NCI-H345 treated with DMSO at 0.1 percent for 48 hours (cell line): ENCODE measurements around the gene KIAA1671.

Experiments
- DNase-seq: peaks from one replicate; lab custom pipeline; 2025; ENCODE audit not compliant: unreplicated experiment; lab: John Stamatoyannopoulos, UW

KIAA1671 gene

DNA sequence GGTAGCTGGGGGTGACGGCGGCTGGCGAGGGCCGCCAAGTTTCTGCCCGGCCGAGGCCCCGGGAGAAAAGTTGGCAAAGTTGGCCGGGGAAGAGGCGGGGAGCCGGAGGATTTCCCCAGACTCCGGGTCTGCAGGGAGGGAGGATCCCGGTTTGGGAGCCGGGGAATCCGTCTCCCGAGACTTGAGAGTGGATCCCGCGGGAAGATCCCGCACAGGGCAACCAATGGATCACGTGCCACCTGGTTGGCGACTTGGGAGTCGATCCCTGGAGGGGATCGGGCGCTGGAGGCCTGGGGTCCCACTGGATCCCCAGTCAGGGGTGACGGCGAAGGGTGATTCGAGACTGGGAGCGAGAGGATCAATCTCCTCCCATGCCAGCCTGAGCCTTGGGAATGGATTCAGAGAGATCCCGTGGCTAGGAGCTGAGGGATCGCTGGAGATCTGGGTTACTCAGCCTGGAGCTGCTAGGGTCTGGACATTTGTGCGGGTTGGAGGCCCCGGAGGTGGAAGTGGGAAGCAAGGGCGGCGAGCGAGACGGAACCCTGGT is 394 bp downstream of the KIAA1671 start:
- DNase-seq: no peak

DNA sequence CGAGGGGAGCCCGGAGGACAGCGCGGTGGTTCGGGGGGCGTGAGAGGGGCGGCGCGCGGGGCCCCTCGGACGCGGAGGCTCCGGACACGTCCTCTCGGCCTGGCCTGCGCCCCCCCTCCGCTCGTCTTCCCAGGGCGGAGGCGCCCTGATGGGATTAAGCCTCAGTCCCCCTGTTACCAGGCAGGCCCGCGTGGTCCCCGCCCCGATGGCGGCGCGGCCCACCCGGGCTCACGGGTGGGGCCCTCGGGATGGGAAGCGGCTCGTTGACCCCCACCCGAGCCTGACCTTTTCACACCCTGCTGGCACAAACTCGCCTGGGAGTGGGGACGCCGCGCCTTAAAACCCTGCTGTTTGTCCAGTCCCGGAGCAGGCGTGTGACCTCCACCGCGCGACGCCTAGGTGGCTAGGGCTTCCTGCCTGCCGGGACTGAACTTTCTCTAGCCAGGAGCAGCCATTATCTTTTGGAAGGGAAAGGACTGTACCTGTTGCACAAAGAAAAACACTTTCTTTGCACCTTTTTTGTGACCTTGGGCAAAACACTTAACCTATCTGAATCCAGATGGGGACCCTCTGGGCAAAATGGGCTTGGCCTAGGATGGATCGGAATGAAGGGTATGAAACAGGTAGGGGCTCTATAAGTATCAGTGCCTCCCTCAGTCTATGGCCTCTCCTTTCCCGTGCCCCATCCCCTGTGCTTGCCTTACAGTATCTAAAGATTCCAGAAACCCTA is 1.0 kb downstream of the KIAA1671 start:
- DNase-seq: no peak

DNA sequence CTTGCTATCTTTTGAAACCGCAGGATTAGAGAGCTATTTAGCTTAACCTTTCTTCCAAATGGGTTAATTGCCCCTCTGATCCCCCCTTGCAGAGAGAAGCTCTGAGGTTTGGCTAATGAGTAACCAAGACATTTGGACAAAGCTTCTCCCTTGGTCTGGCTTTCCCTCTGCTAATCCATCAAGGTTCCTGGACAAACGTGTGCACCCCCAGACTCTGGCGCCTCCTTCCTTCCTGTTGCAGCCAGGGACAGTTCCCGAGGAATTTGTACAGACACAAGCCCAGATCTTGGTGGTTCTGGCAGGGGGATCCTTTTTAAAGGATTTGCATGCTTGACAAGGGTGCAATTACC is 1.6 kb downstream of the KIAA1671 start:
- no peak for DNase-seq

DNA sequence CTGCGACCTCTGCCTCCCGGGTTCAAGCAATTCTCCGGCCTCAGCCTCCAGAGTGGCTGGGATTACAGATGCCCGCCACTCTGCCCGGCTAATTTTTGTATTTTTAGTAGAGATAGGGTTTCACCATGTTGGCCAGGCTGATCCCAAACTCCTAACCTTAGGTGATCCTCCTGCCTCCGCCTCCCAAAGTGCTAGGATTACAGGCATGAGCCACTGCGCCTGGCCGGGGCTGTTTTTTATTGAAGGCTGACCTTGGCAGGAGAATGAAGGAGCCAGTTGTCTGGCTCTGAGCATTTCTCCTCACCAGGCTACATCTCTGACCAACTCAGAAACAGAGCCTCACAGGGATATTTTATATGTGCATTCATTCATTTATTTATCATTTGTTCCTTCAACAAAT is 2.3 kb downstream of the KIAA1671 start:
- no peak for DNase-seq

DNA sequence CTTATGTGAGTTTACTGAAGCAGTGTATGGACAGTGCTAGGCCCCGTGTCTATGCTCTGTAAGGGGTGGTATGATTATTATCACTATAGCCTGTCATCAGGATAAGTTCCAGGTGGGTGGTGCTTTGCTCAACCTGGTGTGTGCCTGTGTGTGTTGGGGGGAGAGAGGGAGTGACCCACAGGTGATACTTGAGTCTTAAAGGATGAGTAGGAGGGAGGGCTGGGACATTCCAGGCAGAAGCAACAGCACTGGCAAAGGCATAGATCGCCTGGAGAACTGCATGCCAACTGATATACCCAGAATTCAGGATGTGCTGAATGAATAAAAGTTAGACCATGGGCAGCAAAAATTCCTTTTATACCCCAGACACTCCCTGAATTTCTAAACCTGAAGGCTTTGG is 4.5 kb downstream of the KIAA1671 start:
- no peak for DNase-seq

DNA sequence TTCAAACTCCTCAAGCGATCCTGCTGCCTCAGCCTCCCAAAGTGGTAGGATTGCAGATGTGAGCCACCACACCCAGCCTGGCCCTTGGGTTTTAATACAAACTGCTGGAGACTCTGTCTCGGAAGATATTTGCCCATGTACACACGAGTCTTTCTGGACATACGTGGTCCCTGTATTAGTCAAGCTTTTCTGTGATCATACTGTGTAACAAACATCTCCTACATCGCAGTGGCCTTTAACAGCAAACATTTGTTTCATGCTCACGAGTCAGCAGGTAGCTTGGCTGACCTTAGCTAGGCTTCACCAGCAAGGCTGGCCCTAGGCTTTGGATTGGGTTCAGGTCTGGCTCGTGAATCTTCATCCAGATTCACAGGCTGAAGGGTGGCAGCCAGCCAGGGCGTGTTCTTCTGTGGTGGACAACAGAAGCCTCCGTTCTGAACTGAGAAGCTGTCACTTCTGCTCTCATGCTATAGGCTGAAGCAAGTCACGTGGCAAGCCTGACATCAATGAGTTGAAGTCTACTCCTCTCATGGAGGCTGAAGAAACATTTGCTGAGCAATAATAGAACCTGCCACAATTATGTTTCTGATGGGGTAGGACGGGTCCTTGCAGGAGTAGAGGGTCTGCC is 8.8 kb downstream of the KIAA1671 start:
- DNase-seq: no peak

DNA sequence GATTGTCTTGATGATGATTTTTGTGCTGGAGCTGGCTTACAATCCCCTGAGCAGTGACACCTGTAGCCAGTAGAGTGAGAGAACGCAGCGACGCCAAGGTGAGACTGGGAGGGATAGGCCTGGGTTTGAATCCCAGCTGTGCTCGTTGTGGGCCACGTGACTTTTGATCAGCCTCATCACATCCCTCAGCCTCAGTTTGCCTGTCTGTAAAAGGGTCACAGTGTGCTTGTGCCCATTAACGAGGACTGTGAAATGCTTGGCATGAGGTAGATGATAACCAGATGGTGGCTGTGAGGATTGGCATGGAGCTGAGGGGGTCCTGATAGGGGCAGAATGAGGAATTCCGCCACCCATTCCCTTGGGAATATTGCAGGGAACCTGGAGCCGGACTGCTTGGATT is 9.6 kb downstream of the KIAA1671 start:
- no peak for DNase-seq

DNA sequence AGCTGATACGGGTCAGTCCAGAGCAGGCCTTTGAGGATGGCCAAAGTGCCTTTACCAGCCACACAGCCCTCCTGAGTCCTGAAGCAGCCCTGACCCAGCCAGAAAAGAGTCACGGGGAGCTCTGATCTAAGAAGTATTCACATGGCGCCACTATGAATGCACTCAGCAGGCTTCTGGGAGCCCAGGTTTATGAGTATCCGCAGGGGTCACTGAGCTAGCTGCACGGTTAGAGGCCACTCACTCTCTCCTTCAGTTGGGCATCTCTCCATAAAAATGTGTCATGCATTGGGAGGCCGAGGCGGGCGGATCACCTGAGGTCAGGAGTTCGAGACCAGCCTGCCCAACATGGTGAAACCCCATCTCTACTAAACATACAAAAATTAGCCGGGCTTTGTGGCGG is 10.3 kb downstream of the KIAA1671 start:
- DNase-seq: no peak

DNA sequence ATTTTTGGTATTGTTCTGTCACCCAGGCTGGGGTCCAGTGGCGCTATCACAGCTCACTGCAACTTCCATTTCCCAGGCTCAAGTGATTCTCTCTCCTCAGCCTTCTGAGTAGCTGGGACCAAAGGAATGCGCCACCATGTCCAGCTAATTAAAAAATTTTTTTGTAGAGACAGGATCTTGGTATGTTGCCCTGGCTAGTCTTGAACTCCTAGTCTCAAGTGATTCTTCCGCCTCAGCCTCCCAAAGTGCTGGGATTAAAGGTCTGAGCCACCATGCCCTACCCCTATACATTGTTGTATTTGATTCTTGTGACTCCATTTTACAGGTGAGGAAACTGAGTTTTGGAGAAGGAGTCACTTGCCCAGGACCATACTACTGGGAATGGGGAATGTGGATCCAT is 11.9 kb downstream of the KIAA1671 start:
- no peak for DNase-seq

DNA sequence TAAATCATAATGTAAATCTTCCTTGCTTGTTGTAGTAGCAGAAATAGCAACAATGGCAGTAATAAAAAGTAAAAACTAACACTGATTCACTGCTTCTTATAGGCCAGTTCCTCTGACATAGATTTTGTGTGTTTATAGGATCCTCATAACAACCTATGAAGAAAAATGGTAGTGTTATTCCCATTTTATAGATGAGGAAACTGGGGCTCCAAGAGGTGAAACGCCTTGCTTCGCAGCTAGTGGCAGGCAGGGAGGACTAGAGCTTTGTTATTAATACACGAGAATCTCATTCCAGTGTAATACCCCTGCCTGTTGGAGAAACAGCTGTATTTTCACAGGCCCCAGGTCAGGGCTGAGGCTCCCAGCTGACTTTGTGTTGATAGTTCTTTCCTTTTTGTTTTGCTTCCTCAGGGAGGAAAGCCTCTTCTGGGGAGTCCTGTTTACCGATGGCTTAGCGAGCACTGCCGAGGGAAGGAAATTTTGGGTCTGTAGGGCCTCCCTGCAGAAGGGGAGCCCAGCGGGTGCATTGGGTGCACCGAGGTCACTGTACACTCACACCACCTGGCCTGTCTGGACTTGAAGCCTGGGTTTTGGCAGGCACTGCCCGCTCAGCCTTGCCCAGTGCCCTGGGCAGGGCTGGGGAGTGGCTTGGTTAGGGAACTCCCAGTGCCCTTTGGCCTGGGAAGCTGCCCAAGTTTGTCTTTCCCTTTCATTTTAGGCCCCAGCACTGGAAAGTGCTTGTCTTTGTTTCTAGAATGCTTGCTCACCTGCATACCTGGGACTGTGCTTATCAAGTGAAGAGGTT is 13.5 kb downstream of the KIAA1671 start:
- no peak for DNase-seq

DNA sequence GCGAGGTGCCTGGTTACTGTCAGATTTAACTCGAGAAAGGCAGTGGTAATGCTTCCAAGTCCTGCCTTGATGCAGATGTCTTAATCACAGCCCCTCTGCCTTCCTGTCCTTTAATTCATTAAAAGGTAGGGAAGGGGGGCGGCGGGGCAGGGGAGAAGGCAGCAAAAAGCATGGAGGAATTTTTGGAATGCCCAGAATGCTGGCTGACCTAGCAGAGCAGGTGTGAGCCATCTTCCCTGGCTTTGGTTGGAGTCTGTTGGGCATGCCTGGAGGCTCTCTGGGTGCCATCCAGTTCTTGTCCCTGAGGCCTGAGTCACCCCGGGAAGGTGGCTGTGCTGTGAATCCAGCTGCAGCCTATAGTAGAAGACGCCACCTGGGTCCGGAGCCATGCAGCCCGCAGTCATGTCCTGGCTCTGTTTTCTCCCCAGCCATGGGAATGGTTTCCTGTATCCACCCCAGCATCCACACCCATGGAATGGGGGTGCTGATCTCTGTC is 15.6 kb downstream of the KIAA1671 start:
- DNase-seq: no peak

DNA sequence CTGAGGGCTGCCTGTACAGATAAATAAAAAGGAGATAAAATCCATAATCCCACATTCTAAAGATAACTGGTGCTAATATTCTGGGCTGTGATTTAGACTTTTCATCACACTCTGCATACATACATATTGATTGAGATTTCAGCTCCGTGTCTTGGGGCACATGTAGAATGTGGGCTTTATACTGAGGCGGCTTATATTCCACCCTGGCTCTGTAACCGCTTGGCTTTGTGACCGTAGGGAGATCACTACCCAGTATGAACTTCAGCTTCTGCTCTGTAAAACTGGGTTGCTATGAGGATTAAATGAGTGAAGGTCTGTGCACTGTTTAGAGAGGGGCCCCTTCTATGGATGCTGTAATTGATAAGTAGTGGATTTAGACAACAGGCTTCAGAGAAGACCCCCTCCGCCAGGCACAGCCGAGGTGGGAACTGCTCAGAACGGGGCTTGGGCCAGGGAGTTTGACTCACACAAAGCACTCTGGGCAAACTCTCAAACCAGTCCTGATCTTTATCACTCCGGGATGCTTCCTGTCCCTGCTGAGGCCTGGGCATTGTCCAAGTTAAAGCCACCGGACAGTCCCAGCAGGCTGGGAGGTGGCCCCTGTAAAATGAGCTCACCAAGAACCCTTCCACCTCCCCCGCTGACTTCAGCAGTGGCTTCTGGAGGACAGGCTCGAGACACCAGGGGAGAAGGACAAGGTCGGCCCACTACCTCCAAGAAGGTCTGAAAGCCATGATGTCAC is 17.2 kb downstream of the KIAA1671 start:
- DNase-seq: no peak

DNA sequence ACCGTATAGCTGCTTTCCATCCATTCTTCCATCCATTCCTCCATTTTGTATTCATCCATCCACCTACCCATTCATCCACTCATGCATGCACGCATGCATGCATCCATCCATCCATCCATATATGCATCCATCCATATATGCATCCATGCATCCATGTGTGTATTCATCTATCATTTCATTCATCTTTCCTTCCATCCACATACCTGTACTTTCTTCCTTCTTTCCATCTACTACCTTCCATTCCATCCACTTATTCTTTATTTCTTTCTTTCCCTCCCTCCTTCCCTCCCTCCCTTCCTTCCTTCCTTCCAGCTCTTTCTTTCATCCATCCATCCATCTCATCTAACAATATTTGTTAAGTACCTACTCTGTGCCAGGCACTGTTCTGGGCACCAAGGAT is 19.9 kb downstream of the KIAA1671 start:
- no peak for DNase-seq

DNA sequence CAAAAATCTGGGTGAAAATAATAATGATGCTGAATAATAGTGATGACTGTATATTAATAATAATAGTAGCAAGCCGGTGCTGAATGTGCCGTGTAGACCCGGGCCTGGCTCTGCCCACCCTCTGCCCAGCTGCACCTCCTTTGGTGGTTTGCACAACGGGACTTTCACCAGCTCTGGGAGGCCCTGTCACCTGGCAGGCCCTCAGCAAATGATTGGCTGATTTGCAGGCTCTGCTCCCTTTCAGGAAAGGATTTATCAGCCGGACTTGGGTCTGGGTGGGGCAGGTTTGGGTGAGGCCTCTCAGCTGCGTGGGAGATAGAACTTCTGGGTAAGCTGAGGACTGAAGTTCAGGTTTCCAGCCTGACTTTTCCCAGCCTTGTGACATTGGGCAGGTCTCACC is 21.4 kb downstream of the KIAA1671 start:
- DNase-seq: no peak

DNA sequence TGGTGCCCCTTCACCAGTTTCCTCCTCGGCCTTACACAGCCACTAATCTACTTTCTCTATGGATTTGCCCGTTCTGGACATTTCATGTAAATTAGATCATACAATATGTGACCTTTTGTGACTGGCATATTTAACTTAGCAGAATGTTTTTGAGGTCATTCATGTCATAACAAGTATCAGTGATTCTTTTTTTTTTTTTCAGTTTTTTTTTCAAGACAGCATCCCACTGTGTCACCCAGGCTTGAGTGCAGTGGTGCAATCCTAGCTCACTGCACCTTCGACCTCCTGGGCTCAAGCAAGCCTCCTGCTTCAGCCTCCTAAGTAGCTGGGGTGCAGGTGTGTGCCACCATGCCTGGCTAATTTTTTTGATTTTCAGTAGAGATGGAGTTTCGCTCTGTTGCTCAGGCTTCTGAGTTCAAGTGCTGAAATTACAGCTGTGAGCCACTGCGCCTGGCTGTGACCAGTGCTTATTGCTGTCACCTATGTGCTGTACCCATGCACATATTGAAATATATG is 22.7 kb downstream of the KIAA1671 start:
- DNase-seq: no peak

DNA sequence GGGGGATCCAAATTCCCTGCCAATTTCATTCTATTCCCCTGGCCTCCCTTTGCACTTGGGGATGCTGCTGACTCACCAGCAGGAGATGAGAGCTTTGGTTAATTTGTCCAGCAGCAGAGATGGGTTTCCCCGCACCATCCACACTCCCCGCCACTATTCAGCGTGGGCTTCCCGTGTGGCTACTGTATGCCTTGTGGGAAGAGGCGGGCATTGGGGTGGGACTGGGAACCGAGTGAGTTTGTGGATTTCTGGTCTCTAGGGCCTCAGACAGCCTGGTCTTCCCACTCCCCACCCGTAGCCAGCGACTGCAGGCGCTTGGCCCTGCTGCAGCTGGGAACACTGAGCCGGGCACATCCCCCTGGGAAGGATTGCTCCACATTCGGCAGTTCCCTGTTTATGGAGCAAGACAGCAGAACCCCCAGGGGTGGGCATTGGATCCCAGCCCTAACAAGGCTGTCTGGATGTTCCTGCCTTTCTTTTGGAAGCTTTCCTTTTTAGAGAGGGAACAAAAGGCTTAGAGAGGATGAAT is 23.4 kb downstream of the KIAA1671 start:
- DNase-seq: no peak

DNA sequence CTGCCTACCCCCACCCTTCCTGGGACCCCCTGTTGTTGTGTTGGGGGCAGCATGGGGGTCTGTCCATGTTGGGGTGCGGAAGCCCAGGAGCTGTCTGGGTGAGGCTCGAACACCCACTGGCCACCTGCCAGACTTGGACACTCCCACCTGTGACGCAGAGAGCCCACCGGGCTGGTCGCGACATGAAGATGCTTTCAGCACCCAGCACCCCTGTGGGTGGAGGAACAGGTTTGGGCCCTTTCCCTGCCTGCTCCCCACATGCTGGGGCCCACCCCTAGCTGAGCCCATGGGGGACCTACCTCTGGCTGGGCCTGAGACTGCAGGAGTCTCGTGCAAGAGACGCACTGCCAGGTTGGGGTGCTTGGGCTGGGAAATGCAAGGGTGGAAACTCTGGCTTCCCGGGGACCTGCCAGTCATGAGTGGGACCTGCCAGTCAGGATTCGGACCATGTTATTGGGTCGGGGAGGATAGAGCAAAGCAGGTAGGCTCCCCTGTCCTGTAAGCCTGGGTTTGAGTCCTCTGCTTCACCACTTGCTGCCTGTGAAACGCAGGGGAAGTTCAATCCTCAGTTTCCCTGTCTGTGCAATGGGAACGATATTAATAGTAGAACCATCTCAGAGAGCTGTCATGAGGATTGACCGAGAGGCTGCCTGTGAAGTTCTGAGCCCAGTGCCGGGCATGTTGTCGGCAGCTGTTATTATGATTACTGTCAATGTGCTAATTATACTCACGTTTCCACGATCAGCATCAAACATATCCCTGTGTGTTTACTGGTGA is 24.1 kb downstream of the KIAA1671 start:
- no peak for DNase-seq

DNA sequence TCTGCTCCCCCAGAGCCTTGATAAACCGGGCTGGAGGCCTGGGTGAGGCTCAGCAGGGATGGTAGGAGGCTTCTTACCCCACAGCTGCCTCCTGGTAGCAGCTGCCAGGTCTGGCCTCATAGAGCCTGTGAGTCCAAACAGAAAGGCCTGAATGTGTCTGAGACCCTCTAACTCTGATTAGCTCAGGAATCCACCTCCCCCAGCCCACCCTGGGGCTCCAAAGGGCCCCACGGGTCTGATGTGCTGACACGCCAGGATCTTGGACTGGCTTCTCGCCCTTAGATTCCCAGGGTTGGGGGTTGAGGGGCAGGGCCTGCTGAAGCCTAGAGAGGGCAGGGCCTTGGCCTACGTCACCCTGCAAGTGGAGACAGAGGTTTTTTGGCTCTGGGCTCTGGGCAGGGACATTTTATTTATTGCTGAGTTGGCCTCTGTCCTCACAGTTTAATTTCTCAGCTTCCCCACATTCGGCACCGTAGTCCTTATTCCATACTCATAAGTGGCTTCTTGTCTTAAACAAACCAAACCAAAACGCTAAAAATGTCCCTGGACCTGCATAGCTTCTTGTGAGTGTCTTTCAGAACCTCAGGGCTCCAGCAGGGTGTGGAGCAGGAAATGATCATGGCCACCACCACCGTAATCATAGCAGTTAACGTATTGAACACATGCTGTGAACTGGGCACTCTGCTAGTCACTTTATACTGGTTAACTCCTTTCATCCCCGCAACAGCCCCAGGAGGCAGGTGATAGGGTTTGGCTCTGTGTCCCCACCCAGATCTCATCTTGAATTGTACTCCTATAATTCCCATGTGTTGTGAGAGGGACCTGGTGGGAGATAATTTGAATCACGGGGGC is 25.1 kb downstream of the KIAA1671 start:
- no peak for DNase-seq

DNA sequence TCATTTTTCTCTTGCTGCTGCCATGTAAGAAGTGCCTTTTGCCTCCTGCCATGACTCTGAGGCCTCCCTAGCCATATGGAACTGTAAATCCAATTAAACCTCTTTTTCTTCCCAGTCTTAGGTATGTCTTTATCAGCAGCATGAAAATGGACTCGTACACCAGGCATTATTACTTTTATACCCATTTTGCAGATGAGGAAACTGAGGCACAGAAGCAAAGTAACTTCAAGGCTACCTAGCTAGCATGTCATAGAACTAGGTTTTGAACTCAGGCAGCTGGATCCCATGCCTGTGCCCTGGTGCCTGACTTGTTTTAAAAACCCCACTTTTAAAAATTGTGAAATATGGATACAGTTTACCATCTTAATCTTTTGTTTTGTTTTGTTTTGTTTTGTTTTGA is 25.8 kb downstream of the KIAA1671 start:
- DNase-seq: no peak
